Upper lobe of left lung (tissue), 6 donors: Measurements from ENCODE around the gene SNX17. TPM values are rescaled to one million over a fixed set of nuclear protein-coding genes. Genes with fewer than 3 reads are reported as not detected.
A peak's percentile ranks its signal among the peaks of the same experiment; 100 is the strongest.
"Not testable (repeated sequence)": the region's sequence is repeated elsewhere in the genome, so short reads cannot be mapped to it uniquely, and the experiment has no call there.

Experiments
- ATAC-seq, 2 donors: fragments of 200-7000 bp; cut with Tn5 transposase; one replicate each; pipeline ENCODE4 v1.9.1; 2022; ENCODE audit warnings: mild to moderate bottlenecking in 2 of 2, moderate library complexity in 2 of 2; ENCODE audit not compliant: low FRiP score in 2 of 2
- DNase-seq, 2 donors: peaks; one replicate each; pipeline ENCODE4 v3.0.0-alpha.2; 2019 to 2020
- H3K27ac ChIP-seq, 4 donors: fragments of 200-600 bp; sonication (generic); one replicate each; pipeline ENCODE4 v1.5.1; 2016 to 2019
- H3K27me3 ChIP-seq, 4 donors: fragments of 200-600 bp; sonication (generic); one replicate each; pipeline ENCODE4 v1.5.1; 2017 to 2019
- H3K36me3 ChIP-seq, 4 donors: fragments of 200-600 bp; sonication (generic); one replicate each; pipeline ENCODE4 v1.5.1; 2016 to 2019
- H3K4me1 ChIP-seq, 4 donors: fragments of 200-600 bp; sonication (generic); one replicate each; pipeline ENCODE4 v1.5.1; 2018 to 2019
- H3K4me3 ChIP-seq, 4 donors: fragments of 200-600 bp; sonication (generic); one replicate each; pipeline ENCODE4 v1.5.1; 2017 to 2019; ENCODE audit warnings: mild to moderate bottlenecking in 2 of 4, moderate library complexity in 1 of 4
- H3K9me3 ChIP-seq, 4 donors: fragments of 200-600 bp; sonication (generic); one replicate each; pipeline ENCODE4 v1.5.1; 2018 to 2019
- CTCF ChIP-seq, 6 experiments: fragments of 450-650 bp in 4 of 6; fragments of 200-600 bp in 2 of 6; sonication (generic) in 2 of 6; IDR thresholded peaks; one replicate each; pipeline ENCODE4 v1.5.1; 2016 to 2019; ENCODE audit warnings: antibody characterized with exemption in 6 of 6
- EP300 ChIP-seq, 4 donors: sonication (generic); formaldehyde crosslinking; IDR thresholded peaks; one replicate each; pipeline ENCODE4 v1.5.1; 2017; ENCODE audit warnings: antibody characterized with exemption in 4 of 4, control low read depth in 2 of 4
- POLR2A ChIP-seq, 4 donors: fragments of 450-650 bp; IDR thresholded peaks; one replicate each; pipeline ENCODE4 v1.5.1; 2016 to 2017; ENCODE audit warnings: antibody characterized with exemption in 4 of 4, mild to moderate bottlenecking in 2 of 4
- POLR2AphosphoS5 ChIP-seq, 2 donors: sonication (generic); formaldehyde crosslinking; IDR thresholded peaks; one replicate each; pipeline ENCODE4 v1.5.1; 2017; ENCODE audit warnings: antibody characterized with exemption in 2 of 2
- WGBS, 2 donors: methylation state at CpG; one replicate each; pipeline ENCODE4 v1.1.5; 2017 to 2018; 5-methylcytosine and 5-hydroxymethylcytosine counted together
- total RNA-seq, 6 donors: library from RNA; depleted of rRNA in 4 of 6; stranded (reverse); fragments of >200 nt in 4 of 6; gene quantifications; one replicate each; pipeline versions ENCODE4 v1.1.0 to v1.2.1, GENCODE V29; 2016 to 2021
- donor health status: DM: no; HTN: no; CAD: no; lungs with moderate emphysema.
- donor health status: DM: no; HTN: yes; CAD: no; lungs with severe emphysema.

Gene SNX17
- total RNA-seq, 6 donors from 2014 or later, result 69.1 to 142 (median 113) TPM

- Histone ChIP-seq H3K9me3 (no peaks in the 10 kb centered on the region), H3K4me3 (no peak overlapping the region), H3K27ac (no peak overlapping the region), H3K36me3 (peaks cover 6 to 14% (median 10%) of the 10 kb centered on the region in 4 donors), H3K27me3 (no peaks in the 10 kb centered on the region), H3K4me1 (peaks cover 0 to 7% (median 2%) of the 10 kb centered on the region in 4 donors)
- DNase-seq (no peak), ATAC-seq (peak in 1 of 2 donors; percentile 56)
- 95% methylated on average over 2 of the region's 2 CpGs for WGBS, 2 donors
- no peak for TF ChIP-seq POLR2AphosphoS5 (IDR thresholded peaks at IDR 0.05)
- no peak for TF ChIP-seq CTCF (IDR thresholded peaks at IDR 0.05)
- TF ChIP-seq EP300 (IDR thresholded peaks at IDR 0.05), result no peak
- TF ChIP-seq POLR2A (IDR thresholded peaks at IDR 0.05), result no peak
Measured at GRCh38 chr2:27347641-27348040, 22.8 kb upstream of the SNX17 start.

GRCh38 chr2:27350106-27350693 lies 20.2 kb upstream of the SNX17 start:
- peaks cover 0 to 7% (median 2%) of the 10 kb centered on the region in 4 donors for H3K36me3 ChIP-seq
- DNase-seq (no peak), ATAC-seq (no peak)
- 87 to 88% methylated on average over 7 of the region's 7 CpGs for WGBS, 2 donors
- TF ChIP-seq CTCF (IDR thresholded peaks at IDR 0.05) (no peak), POLR2AphosphoS5 (IDR thresholded peaks at IDR 0.05) (no peak), POLR2A (IDR thresholded peaks at IDR 0.05) (no peak), EP300 (IDR thresholded peaks at IDR 0.05) (no peak)
- no peak overlapping the region for H3K27ac ChIP-seq
- peaks cover 15 to 29% (median 18%) of the 10 kb centered on the region in 4 donors for H3K4me1 ChIP-seq
- no peaks in the 10 kb centered on the region for H3K27me3 ChIP-seq
- H3K9me3 ChIP-seq, result no peaks in the 10 kb centered on the region
- no peak overlapping the region for H3K4me3 ChIP-seq

GRCh38 chr2:27351802-27352598 lies 18.4 kb upstream of the SNX17 start:
- H3K27me3 ChIP-seq, result no peaks in the 10 kb centered on the region
- 83 to 88% methylated on average over 6 of the region's 6 CpGs for WGBS, 2 donors
- no peaks in the 10 kb centered on the region for H3K9me3 ChIP-seq
- H3K4me1 ChIP-seq, result peaks cover 20 to 38% (median 24%) of the 10 kb centered on the region in 4 donors
- TF ChIP-seq POLR2AphosphoS5 (IDR thresholded peaks at IDR 0.05), result no peak
- TF ChIP-seq EP300 (IDR thresholded peaks at IDR 0.05), result no peak
- no peak for TF ChIP-seq POLR2A (IDR thresholded peaks at IDR 0.05)
- TF ChIP-seq CTCF (IDR thresholded peaks at IDR 0.05), result no peak
- no peak overlapping the region for H3K4me3 ChIP-seq
- peaks cover 0 to 7% (median 2%) of the 10 kb centered on the region in 4 donors for H3K36me3 ChIP-seq
- DNase-seq (no peak), ATAC-seq (no peak)
- no peak overlapping the region for H3K27ac ChIP-seq

- not testable (repeated sequence) for H3K36me3 ChIP-seq, H3K4me3 ChIP-seq, ATAC-seq, H3K27me3 ChIP-seq, H3K27ac ChIP-seq, H3K9me3 ChIP-seq, DNase-seq
- peaks cover 31 to 44% (median 34%) of the 10 kb centered on the region in 4 donors for H3K4me1 ChIP-seq
- WGBS, 2 donors, result 98% methylated on average over 5 of the region's 5 CpGs
Measured at GRCh38 chr2:27353386-27353761, 17.0 kb upstream of the SNX17 start.

GRCh38 chr2:27353762-27354596 lies 16.4 kb upstream of the SNX17 start:
- no peaks in the 10 kb centered on the region for H3K9me3 ChIP-seq
- TF ChIP-seq CTCF (IDR thresholded peaks at IDR 0.05), result no peak
- TF ChIP-seq EP300 (IDR thresholded peaks at IDR 0.05), result no peak
- no peak for TF ChIP-seq POLR2AphosphoS5 (IDR thresholded peaks at IDR 0.05)
- no peak for TF ChIP-seq POLR2A (IDR thresholded peaks at IDR 0.05)
- no peak for DNase-seq
- H3K4me3 ChIP-seq, result no peak overlapping the region
- H3K27ac ChIP-seq, result no peak overlapping the region
- WGBS, 2 donors, result 72 to 75% methylated on average over 7 of the region's 7 CpGs
- ATAC-seq, result no peak
- peaks cover 0 to 7% (median 0%) of the 10 kb centered on the region in 4 donors for H3K36me3 ChIP-seq
- peaks cover 32 to 45% (median 35%) of the 10 kb centered on the region in 4 donors for H3K4me1 ChIP-seq
- no peaks in the 10 kb centered on the region for H3K27me3 ChIP-seq
